IPS-18c (cell line): ENCODE results near the gene TMEM240.
"Not testable (repeated sequence)": the region's sequence is repeated elsewhere in the genome, so short reads cannot be mapped to it uniquely, and the experiment has no call there.

Experiments
- H3K4me3 ChIP-seq: 2 replicates; pipeline ENCODE4 v1.7.0; 2013; ENCODE audit warnings: low read depth, mild to moderate bottlenecking, low read length, moderate library complexity; ENCODE audit not compliant: insufficient read depth
- H3K9me3 ChIP-seq: one replicate; pipeline ENCODE4 v1.6.1; 2013; ENCODE audit warnings: mild to moderate bottlenecking, low read length, moderate library complexity; ENCODE audit not compliant: control insufficient read depth, insufficient read depth

TMEM240 gene

DNA sequence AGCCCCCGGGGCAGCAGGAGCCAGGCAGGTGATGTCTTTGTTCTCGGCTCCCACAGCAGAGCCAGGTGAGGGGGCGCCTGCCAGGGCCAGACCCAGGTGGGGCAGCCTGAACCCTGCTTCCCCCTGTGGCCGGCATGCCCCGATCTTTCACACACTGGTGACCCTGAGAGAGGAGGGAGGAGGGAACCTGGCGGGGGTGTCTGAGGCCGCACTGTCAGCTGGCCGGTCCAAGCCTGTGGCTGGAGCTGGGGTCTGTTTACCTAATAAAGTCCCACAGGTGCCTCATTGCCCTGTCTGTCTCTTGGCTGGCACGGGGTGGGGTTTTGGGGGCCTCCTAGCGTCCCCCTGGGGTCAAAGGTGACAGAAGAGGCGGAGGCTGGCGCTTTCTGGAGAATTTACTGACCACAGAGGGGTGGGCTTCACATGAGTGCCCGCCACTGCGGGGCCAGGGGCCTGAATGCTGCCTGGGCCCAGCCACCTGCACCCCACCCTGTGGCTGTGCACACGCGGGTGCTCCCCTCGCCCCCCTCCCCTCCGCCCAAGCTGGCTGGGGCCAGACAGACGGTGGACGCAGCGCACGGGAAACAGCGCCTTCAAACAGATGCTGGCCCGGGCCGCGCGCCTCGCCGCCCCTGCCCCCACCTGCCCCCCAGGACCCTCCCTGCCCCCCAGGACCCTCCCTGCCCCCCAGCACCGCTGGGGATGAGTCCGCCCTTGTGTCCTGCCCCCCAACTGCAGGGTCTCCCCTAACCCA, 5.8 kb downstream of the TMEM240 start:
- Histone ChIP-seq H3K4me3 (no peak overlapping the region), H3K9me3 (no peaks in the 10 kb centered on the region)

DNA sequence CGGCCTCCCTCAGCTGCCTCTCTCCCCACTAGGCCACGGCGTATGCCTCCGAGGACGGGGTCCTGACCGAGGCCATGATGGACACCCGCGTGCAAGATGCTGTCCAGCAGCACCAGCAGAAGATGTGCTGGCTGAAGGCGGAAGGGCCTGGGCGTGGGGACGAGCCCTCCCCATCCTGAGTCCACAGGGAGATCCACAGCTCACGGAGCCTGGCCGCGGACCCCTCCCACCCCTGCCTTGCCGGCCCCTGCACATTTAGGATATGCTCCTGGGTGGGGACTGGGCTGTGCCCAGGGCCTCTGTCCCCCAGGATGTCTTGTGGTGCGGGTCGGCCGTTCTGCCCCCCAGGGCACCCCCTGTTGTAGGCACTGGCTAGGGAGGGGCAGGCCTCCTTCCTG, 6.5 kb downstream of the TMEM240 start:
- not testable (repeated sequence) for H3K4me3 ChIP-seq, H3K9me3 ChIP-seq

DNA sequence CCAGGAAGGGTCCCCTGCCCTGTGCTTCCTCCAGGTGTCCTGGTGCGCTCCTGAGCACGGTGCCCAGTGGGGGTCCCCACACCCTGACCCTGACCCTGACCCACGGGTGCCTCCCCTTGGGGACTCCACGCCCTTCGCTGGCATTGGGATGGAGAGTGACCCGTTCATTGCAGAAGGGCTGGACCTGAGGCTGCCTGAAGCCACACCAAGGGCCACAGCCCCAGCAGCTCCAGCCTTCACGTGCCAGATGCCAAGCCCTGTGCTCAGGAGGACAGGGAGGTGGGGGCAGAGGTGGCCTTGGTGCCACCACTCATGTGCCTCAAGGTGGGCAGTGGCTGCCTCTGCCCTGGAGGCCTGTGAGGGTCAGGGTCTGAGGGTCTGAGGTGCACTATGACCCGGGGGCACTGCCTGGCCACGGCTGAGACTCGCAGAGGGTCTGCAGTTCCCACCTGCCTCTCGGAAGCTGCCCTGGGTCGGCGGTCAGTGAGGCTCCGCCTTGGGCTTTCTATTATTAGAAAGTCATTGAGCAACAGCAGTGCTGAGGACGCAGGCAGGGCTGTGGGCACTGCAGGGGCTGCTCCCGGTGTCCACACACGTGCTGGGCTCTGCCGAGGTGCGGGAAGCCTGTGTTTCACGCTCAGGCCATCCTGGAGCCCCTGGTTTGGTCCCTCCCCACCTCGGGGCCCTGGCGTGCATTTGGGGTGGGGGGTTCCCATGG, 7.1 kb downstream of the TMEM240 start:
- not testable (repeated sequence) for H3K4me3 ChIP-seq

DNA sequence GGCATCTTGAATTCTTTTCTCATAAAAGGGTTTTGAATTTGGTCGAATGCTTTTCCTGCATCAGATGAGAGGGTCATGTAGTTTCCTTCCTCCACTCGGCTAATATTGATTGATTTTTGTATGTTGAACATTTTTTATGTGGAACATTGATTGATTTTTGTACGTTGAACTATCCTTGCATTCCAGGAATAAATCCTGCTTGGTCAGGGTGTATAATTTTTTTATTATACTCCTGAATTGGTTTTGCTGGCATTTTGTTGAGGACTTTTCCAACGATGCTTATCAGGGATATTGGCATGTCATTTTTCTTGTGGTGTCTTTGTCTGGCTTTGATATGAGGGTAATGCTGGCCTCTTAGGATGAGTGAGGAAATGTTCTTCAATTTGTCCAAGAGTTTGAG, 8.5 kb downstream of the TMEM240 start:
- no peak overlapping the region for H3K4me3 ChIP-seq
- H3K9me3 ChIP-seq: no peaks in the 10 kb centered on the region

More for the DNA sequence above, 7.1 kb downstream of the TMEM240 start:
- not testable (repeated sequence) for H3K9me3 ChIP-seq

DNA sequence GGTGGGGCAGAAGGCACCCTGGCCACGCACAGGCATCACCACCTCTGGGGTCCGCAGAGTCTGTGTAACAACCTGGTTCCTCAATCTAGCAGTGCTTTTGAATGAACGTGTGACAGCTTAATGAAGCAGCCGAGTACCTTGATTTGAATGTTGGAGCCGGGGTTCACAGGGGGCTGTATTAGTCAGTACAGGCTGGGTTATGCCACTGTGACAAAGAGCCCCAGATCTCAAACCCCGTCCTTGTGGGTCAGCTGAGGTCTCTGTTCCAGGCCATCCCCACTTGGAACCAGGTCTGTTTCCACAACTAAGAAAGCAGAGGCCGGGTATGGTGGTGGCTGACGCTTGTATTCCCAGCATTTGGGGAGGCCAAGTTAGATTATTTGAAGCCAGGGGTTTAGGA, 10.5 kb downstream of the TMEM240 start:
- Histone ChIP-seq H3K4me3 (no peak overlapping the region), H3K9me3 (no peaks in the 10 kb centered on the region)

DNA sequence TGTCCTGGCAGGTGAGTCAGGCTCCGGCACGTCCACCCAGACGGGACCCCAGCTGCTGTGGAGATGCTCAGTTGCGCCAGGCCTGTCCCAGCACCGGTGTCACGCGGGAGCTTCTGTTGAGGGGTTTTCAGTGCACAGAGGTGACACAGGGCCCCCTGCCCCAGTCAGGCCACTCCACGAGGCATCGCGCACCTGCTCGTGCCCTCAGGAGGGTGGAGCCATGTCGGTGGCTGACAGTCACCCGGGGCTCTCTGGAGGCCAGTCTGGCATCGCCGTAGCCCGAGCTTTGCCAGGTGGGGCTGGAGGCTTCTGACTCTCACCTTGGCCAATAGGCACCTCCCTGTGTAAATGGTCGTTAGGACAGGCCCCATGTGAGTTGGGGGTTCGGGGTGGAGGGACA, 11.1 kb downstream of the TMEM240 start:
- Histone ChIP-seq H3K9me3 (no peaks in the 10 kb centered on the region), H3K4me3 (no peak overlapping the region)

DNA sequence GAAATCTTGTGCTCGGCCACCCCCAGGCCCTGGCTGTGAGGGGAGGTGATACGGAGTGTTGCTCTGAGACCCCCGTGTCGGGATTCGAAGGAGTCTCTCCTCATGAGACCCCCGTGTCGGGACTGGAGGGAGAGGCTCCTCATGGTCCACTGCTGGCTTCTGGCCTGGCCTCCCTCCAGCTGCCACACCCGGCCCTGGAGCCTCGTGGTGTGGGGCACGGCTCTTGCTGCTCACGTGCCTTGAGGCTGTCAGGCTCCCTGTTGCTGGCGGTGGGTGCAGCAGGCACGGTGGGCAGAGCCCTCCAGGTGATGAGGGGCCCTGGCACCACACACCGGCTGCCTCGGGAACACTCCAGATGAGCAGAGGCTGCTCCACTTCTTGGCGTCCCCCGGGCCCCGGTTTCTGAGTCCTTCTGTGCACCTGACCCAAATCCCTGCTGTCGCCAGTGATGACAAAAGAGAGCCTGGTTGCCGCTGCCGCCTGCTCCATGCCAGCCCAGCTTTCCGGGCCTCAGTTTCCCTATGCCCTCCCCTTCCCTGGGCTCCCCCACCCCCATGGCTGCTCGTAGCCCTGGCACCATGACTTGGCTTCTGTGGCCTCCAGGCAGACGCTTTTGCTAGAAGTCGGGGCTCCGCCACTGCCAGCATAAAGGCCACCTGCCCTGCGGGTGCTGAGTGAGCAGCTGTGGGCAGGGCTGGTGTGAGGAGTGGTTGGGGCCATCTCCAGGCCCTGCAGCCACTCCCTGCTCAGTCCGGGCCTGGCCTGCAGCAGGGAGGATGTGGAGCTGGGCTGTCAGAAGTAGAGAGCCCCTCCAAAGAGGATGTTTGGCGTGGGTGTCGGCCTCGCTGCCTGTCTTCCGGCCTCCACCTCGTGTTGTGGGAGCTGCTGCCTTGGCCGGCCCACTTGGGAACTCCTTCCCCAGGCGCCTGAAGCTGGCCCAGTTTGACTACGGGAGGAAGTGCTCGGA, 11.8 kb downstream of the TMEM240 start:
- Histone ChIP-seq H3K4me3 (no peak overlapping the region), H3K9me3 (no peaks in the 10 kb centered on the region)

DNA sequence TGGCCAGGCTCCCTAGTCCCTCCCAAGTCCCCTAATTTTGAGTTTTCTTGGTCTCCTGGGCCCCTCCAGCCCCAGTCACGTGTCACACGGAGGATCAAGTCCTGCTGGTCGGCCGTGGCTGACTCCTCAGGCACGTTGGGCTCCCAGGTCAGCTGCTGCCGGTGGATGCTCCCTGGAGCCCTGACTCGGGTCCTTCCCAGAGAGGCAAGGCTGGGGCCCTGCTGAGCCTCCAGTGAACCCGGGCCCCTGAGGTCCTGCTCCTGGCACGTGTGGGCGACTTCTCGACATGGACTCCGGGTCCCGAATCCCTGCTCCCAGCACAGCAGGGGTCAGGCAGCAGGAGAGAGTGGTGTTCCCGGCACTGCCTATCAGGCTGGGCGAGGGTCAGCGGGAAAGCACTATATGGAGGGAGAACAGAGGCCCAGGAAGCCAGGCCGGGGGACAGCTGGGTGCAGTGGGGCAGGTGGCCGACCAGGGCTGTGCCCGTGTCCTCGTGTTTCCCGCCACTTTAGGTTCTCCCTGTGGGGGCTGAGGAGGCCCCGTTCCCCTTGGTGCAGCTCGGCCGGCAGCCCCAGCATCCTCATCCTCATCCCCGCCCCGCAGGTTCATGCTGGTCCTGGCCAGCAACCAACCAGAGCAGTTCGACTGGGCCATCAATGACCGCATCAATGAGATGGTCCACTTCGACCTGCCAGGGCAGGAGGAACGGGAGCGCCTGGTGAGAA, 13.2 kb downstream of the TMEM240 start:
- Histone ChIP-seq H3K9me3 (no peaks in the 10 kb centered on the region), H3K4me3 (no peak overlapping the region)

DNA sequence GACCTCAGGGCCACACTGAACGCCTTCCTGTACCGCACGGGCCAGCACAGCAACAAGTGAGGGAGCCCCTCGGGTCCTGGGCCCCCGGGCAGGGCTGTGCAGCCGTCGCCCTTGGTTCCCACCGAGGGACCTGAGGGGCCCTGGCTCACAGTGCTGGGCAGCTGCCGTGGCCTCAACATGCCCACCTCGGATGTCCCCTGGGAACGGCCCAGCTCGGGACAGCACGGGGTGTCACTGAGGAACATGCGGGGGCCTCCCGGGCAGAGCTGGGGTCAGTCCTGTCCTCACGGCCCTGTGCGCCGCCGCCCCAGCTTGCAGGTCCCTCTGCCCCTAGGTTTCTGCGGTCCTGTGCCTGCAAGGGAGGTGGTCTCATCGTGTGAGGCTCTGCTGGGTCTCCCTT, 13.9 kb downstream of the TMEM240 start:
- H3K4me3 ChIP-seq, H3K9me3 ChIP-seq: not testable (repeated sequence)

DNA sequence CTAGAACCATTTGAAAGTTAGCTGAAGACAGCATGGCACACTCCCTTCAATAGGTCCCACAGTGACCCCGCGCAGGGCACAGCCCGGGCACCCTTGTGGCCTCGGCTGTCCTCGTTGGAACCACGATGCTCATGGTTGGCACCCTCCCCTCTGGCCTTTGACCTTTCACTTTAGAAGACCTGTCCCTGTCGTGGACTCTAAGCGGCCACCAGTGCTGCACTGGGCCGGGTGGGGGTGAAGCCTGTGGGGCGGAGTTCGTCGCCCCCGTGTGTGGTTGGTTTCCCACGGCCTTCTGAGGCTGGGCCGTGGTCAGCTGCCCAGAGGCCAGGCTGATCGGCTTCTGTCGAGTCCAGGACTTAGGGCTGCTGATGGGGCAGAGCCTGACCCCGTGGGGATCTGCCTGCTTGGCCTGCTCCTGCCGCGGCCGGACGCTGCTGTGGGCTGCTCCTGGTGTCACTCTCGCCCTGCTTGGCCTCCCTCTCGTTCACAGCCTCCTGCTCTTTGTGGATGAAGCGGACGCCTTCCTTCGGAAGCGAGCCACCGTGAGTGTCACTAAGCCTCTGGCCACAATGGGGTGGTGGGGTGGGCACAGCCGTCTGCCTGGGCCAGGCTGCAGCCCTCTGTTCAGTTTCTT, 15.6 kb downstream of the TMEM240 start:
- not testable (repeated sequence) for H3K9me3 ChIP-seq, H3K4me3 ChIP-seq

DNA sequence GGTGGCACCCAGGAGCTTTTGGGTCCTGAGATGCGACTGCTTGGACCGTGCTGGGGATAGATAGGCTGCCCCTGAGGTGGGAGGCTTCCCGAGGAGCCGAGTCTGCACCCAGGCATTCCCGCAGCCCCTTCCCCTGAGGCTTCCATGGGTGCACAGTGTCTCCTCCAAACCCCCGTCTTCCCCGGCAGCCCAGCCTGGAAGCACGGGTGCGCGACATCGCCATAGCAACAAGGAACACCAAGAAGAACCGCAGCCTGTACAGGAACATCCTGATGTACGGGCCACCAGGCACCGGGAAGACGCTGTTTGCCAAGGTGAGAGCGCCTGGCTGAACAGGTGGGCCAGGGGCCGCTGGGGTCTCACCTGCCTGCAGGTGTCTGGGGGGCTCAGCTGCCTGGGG, 16.8 kb downstream of the TMEM240 start:
- not testable (repeated sequence) for H3K4me3 ChIP-seq, H3K9me3 ChIP-seq

DNA sequence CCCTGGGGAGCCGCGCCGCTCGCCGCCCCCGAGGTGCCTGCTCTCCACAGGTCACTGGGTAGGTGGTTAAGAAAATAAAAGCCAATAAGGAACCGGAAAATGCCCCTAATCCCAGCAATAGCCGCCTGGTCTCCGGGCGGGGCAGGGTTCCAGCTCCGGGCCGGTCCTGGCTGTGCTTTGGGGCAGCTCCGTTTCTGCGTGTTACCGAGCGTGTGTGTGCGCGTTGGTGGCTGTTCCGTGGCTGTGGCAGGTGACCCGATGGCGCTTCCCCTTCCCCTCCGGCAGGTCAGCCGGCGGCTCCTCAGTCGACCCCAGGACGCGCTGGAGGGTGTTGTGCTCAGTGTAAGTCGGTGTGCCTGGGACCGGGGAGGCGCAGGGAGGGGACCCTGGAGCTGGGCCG, 17.2 kb downstream of the TMEM240 start:
- H3K4me3 ChIP-seq: not testable (repeated sequence)

DNA sequence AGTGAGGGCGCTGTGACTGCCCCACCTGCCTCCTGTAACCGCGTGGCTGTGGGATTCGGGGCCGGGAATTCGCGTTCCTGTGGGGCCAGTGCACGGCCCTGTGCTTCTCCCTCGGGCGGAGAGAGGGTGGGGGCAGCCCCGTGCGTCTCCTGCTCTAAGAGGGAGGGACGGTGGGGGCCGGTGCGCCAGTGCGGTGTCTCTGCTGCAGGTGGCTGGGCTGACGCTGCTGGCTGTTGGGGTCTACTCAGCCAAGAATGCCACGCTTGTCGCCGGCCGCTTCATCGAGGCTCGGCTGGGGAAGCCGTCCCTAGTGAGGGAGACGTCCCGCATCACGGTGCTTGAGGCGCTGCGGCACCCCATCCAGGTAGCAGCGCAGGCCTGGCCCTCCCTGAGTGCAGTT, 17.9 kb downstream of the TMEM240 start:
- not testable (repeated sequence) for H3K9me3 ChIP-seq, H3K4me3 ChIP-seq

More for the DNA sequence above, 17.2 kb downstream of the TMEM240 start:
- not testable (repeated sequence) for H3K9me3 ChIP-seq

DNA sequence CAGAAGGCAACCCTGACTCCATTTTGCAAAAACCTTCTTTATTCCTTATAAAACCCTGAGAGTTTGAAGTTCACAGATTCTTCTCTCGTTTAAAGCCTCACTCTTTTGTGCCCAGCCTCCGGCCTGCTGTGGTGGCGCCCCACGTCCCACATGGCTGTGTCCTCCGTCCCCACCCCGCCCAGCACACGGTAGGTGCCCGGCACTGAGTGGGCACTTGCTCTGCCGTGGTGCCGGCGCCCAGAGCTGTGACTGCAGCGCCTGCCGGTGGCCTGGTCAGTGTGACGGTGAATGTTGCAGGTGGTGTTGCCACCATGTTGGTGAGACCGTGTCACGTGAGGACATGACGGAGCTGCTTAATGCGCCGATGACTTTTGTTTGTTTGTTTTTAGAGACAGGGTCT, 19.1 kb downstream of the TMEM240 start:
- Histone ChIP-seq H3K9me3 (no peaks in the 10 kb centered on the region), H3K4me3 (no peak overlapping the region)

DNA sequence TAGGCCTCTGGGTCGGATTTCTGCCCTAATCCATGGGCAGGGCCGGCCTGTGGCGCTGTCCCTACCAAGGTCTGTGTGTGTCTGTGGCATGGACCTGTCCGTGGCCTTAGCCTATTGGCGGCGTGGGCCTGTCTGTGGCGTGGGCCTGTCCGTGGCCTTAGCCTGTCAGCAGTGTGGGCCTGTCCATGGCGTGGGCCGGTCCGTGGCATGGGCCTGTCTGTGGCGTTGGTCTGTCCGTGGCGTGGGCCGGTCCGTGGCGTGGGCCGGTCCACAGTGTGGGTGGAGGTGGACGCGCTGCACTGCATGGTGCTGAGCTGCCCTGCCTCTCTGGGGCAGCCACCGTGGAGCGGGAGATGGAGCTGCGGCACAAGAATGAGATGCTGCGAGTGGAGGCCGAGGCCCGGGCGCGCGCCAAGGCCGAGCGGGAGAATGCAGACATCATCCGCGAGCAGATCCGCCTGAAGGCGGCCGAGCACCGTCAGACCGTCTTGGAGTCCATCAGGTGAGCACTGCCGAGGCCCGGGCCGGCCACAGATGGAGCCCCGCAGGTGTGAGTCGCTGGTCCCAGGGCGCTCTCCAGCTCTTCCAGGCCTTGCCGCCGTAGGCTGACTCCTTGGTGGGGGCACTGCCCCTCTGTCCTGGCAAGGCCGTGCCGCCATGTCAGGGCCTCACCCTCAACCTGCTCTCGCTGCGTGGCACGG, 20.5 kb downstream of the TMEM240 start:
- H3K9me3 ChIP-seq, H3K4me3 ChIP-seq: not testable (repeated sequence)

DNA sequence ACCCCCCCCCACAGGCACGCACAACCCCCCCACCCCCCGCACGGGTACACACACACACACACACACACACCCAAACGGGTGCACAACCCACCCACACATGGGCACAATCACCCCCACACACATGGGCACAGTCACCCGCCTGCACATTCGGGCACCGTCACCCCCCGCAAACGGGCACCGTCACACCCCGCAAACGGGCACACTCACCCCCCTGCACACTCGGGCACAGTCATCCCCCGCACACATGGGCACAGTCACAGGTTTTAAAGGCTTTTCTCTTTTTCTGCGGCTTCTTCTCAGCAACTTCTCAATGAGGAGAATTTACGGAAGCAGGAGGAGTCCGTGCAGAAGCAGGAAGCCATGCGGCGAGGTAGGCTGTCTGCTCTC, 21.8 kb downstream of the TMEM240 start:
- not testable (repeated sequence) for H3K4me3 ChIP-seq, H3K9me3 ChIP-seq
